ENCODE results near the gene COL23A1. TPM values are rescaled to one million over a fixed set of nuclear protein-coding genes. Genes with fewer than 3 reads are reported as not detected.
"Not testable (repeated sequence)": the region's sequence is repeated elsewhere in the genome, so short reads cannot be mapped to it uniquely, and the experiment has no call there.

The COL23A1 gene
- total RNA-seq, 1 experiment from 2014 or later, result 18.0 TPM

DNA sequence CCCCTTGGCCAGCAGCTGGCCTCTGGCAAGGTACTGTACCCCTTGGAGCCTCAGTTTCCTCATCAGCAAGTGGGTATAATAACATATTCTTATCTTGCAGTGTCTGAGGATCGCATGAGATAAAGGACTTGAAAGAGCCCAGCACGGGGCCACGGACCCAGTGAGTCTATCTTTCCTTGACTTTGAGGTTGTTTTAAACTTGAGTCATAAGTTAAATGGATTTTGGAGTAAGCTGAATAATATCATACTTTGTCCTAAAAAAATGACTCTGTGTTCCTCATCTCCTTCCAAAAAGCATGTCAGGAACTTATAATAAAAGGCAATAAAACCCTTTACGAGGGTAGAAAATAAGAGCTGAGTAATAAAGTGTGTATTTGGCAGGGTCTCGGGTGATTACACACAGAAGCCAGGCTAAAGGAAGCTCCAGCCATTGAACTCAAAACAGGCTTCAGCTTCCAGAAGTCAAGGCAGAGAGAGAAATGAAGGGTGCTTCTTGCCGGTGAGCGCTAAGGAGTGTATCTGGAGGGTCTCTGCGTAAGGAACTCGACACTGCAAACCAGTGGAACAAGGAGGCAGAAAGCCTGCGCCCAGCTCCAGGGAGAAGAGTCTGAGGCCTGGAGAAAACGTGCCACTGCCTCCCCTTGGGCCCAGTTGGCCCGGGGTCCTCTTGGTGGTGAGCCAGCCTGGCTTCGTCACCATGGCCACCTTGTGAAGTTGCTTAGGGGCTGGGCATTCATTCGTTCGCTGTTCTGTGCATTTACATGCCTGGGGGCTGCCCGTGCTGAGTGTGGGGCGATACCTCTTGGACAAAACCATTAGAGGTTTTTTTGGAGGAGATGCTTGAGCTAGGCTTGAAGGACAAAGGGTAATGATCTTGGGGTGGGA is 285.2 kb downstream of the COL23A1 start:
- Histone ChIP-seq H3K27me3 (ENCODE audit: control insufficient read depth, insufficient read depth, low read length) (no peaks in the 10 kb centered on the region), H3K4me3 (ENCODE audit: insufficient read depth, low read depth, low read length) (no peak overlapping the region), H3K36me3 (replicated peaks; ENCODE audit: control insufficient read depth, insufficient read depth, low read length) (no peaks in the 10 kb centered on the region)
- no peak for DNase-seq

DNA sequence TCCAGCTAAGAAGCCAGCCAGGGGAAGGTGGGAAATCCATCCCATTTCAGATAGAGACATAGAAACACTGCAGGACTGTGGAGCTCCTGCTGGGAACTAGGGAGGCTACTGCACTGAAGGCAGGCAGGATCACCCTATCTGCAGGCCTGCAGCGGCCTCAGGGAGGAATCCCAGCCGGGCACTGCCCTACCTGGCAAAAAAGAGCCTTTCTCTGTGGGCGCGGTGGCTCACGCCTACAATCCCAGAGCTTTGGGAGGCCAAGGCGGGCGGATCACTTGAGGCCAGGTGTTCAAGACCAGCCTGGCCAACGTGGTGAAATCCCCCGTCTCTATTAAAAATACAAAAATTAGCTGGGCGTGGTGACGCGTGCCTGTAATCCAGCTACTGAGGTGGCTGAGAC is 286.2 kb downstream of the COL23A1 start:
- Histone ChIP-seq H3K4me3 (ENCODE audit: insufficient read depth, low read depth, low read length) (no peak overlapping the region), H3K36me3 (replicated peaks; ENCODE audit: control insufficient read depth, insufficient read depth, low read length) (no peaks in the 10 kb centered on the region), H3K27me3 (ENCODE audit: control insufficient read depth, insufficient read depth, low read length) (no peaks in the 10 kb centered on the region)
- DNase-seq, result no peak

DNA sequence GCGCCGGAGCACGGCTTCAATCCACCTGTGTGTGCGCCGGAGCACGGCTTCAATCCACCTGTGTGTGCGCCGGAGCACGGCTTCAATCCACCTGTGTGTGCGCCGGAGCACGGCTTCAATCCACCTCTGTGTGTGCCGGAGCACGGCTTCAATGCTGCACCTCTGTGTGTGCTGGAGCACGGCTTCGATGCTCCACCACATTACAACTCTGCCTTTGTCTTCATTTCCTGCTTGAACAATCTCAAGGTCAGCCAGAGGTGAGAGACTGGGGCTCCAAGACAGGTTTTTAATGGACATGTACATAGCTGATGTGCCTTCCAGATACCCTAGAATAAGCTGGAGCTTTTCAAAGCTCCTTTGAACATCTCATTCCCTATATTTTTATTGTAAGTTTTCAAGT is 287.9 kb downstream of the COL23A1 start:
- DNase-seq; H3K27me3 ChIP-seq (ENCODE audit: control insufficient read depth, insufficient read depth, low read length); H3K4me3 ChIP-seq (ENCODE audit: insufficient read depth, low read depth, low read length); H3K36me3 ChIP-seq (replicated peaks; ENCODE audit: control insufficient read depth, insufficient read depth, low read length): not testable (repeated sequence)

DNA sequence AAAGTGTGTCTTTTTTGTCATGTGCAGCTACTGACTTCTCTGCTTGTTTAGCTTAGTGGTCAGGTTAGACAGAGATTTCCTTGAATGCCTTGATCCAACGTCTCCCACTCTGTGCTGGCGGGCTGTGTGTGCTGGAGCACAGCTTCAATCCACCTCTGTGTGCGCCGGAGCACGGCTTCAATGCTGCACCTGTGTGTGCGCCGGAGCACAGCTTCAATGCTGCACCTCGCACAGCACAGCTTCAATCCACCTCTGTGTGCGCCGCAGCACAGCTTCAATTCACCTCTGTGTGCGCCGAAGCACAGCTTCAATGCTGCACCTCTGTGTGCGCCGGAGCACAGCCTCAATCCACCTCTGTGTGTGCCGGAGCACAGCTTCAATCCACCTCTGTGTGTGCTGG is 288.6 kb downstream of the COL23A1 start:
- no peak for DNase-seq
- H3K27me3 ChIP-seq (ENCODE audit: control insufficient read depth, insufficient read depth, low read length), result no peaks in the 10 kb centered on the region
- H3K36me3 ChIP-seq (replicated peaks; ENCODE audit: control insufficient read depth, insufficient read depth, low read length), result no peaks in the 10 kb centered on the region
- H3K4me3 ChIP-seq (ENCODE audit: insufficient read depth, low read depth, low read length), result no peak overlapping the region

DNA sequence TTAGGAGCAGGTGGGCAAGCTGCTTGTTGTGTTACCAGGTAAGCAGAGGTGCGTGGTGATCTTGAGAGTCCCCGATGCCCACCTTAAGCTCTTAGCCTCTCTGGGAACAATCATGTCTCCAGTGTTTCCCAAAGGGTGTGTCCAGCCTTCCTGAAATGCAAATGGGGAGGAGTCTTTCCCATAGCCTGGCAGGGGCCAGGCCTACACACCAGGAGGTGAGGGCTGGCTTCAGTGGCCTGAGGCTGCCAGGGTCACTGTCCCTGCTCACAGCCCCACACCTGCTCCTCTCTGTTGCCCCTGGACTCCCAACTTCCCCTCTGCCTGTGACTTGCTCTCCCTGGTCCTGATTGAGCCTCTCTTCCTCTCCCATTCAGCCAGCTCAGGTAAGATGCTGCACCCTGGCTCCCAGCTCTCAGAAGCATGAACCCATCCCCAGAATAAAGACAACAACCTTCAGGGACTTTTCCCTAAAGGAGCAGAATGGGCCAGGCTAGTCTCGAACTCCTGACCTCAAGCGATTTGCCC is 291.8 kb downstream of the COL23A1 start:
- DNase-seq, result no peak
- no peak overlapping the region for H3K4me3 ChIP-seq (ENCODE audit: insufficient read depth, low read depth, low read length)
- H3K36me3 ChIP-seq (replicated peaks; ENCODE audit: control insufficient read depth, insufficient read depth, low read length), result no peaks in the 10 kb centered on the region
- no peaks in the 10 kb centered on the region for H3K27me3 ChIP-seq (ENCODE audit: control insufficient read depth, insufficient read depth, low read length)

DNA sequence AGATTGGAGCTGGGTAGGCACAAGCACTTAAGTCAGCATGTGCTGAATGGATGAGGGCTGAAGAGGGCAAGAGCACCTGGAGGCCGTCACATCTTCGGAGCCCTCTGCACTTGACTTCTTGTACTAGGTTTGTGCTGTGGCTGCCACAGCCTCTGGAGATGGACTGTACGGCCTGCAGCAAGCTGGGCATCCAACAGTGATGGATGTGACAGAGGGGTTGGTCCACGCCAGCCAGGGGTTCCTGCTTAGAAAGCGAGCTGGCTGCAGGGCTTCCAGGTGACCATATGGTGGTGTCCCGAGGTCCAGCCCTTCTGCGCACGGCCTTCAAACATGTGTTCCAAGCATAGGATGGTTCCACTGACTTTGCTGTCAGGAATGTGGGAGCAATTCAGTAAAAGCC is 292.4 kb downstream of the COL23A1 start:
- no peak for DNase-seq
- Histone ChIP-seq H3K36me3 (replicated peaks; ENCODE audit: control insufficient read depth, insufficient read depth, low read length) (no peaks in the 10 kb centered on the region), H3K27me3 (ENCODE audit: control insufficient read depth, insufficient read depth, low read length) (no peaks in the 10 kb centered on the region), H3K4me3 (ENCODE audit: insufficient read depth, low read depth, low read length) (no peak overlapping the region)

DNA sequence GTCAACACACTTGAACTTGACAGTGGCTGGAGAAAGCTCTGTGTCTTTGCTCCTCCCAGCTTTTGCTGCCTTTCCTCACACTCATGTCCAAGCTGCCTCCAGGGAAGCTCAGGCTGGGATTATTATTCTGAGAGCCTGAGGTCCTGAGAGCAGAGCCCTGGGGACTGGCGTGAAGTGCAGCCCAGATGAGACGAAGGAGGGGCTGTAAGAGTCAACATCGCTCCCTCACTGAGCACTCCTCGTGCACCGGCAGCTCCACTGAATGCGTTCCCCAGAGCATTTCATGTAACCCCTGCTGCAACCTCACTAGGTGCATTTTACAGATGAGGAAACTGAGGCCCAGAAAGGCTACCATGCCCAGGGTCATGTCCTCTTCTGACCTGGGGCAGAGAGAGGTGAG is 294.1 kb downstream of the COL23A1 start:
- no peaks in the 10 kb centered on the region for H3K27me3 ChIP-seq (ENCODE audit: control insufficient read depth, insufficient read depth, low read length)
- DNase-seq, result no peak
- H3K36me3 ChIP-seq (replicated peaks; ENCODE audit: control insufficient read depth, insufficient read depth, low read length), result no peaks in the 10 kb centered on the region
- no peak overlapping the region for H3K4me3 ChIP-seq (ENCODE audit: insufficient read depth, low read depth, low read length)

DNA sequence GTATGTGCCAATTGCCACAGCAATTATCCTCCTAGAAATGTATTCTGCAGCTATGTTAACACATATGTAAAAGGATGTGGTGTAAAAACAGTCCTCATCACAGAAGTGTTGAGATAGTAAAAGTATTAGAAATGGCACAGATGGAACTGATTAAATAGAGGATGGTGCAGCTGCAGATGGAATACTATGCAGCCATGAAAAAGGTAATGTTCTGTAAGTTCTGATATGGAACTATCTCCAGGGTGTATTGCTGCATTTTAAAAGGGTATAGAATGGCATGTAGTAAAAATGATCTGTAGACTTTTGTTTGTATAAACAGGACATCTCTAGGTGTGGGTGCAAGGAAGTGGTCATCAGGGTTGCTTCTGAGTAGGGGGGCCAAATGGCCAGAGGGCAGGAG is 294.6 kb downstream of the COL23A1 start:
- Histone ChIP-seq H3K4me3 (ENCODE audit: insufficient read depth, low read depth, low read length) (no peak overlapping the region), H3K27me3 (ENCODE audit: control insufficient read depth, insufficient read depth, low read length) (no peaks in the 10 kb centered on the region), H3K36me3 (replicated peaks; ENCODE audit: control insufficient read depth, insufficient read depth, low read length) (no peaks in the 10 kb centered on the region)
- DNase-seq, result no peak

DNA sequence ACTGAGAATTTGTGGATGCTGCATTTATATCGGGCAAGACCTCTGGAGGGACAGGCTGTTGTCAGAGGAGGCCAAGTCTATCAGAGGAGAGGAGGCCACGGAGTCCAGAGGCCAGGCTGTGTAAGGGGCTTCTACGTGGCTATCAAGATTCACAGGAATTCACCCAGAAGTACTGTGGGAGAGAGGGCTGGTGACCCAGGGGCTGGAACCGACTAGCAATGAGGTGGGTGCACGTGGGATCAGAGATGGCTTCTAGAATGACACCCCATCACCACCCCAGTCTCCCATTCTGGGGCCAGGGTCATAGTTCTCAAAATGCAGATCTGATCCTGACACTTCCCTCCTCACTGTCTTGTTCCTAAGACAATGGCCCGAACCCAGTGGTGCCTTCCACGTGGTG is 296.4 kb downstream of the COL23A1 start:
- Histone ChIP-seq H3K27me3 (ENCODE audit: control insufficient read depth, insufficient read depth, low read length) (no peaks in the 10 kb centered on the region), H3K36me3 (replicated peaks; ENCODE audit: control insufficient read depth, insufficient read depth, low read length) (no peaks in the 10 kb centered on the region), H3K4me3 (ENCODE audit: insufficient read depth, low read depth, low read length) (no peak overlapping the region)
- no peak for DNase-seq

DNA sequence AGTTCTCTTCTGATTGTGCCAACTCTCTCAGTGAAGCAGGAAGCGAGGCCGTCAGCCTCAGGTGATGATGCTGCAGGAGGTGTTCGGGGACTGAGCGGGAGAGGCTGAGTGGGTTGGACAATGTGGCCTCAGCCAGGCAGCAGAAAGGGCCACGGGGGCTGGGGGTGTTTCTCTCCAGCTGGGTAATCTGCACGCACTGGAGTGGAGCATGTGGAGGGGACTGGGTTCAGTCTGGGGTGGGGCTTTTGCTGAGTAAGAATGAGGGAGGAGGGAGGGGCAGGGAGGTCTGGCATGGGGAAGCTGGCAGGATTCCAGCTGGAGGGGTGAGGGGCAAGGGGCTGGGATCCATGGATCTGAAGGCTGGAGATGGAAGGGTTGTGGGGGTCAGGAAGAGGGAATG is 296.8 kb downstream of the COL23A1 start:
- no peak for DNase-seq
- Histone ChIP-seq H3K27me3 (ENCODE audit: control insufficient read depth, insufficient read depth, low read length) (no peaks in the 10 kb centered on the region), H3K4me3 (ENCODE audit: insufficient read depth, low read depth, low read length) (no peak overlapping the region), H3K36me3 (replicated peaks; ENCODE audit: control insufficient read depth, insufficient read depth, low read length) (no peaks in the 10 kb centered on the region)

DNA sequence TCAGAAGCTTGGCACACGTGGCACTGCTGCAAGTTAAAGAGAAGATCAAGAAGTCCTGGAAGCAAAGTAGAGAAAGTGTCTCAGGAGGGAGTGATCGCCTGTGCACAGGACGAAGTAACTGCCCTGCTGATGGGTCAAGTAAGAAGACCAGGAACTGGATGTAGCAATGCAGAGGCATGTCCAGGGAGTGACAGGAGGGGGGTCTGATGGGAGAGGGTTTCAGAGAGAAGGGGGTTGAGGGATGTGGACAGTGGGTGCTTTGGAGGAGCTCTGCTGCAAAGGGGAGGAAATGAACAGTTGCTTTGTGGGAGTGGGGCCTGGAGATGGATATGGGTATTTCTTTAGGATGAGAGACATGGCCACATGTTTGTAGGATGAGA is 297.4 kb downstream of the COL23A1 start:
- Histone ChIP-seq H3K36me3 (replicated peaks; ENCODE audit: control insufficient read depth, insufficient read depth, low read length) (no peaks in the 10 kb centered on the region), H3K27me3 (ENCODE audit: control insufficient read depth, insufficient read depth, low read length) (no peaks in the 10 kb centered on the region), H3K4me3 (ENCODE audit: insufficient read depth, low read depth, low read length) (no peak overlapping the region)
- no peak for DNase-seq

DNA sequence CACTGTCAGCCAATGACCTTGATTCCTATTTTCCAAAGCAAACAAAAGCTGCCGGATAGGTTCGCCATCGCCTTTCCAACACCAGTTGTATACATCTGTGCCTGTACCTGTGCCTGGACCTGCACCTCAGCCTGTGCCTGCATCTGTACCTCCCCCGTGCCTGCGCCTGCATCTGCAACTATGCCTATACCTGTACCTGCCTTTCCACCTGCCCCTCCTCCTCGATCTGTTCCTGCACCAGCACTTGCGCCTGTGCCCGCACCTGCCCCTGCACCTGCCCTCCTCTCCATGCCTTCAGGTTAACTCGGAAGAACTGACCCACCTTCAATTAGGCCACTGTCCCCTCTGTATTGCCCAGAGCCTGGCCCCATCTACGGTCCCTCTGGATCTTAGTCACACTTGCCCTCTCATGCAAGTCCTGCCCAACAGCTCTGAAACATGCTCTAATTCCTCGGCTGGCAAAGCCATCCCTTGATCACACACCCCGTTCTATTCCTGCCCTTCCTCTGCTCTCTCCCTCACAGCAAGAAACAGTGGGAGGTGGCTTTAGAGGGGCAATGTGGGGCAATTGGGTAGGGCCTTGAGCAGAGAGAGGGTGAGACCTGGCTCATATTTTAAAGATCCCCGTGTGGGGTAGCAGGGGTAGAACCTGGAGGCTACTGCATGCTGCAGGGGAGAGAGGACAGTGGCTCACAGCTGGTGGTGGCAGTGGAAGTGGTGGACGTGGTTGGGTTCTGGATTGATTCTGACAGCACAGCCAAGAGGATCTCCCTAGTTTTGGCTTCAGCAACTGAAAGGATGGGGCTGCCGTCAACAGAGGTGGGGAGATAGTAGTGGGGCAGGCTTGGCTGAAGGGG is 298.0 kb downstream of the COL23A1 start:
- no peaks in the 10 kb centered on the region for H3K36me3 ChIP-seq (replicated peaks; ENCODE audit: control insufficient read depth, insufficient read depth, low read length)
- no peak for DNase-seq
- H3K4me3 ChIP-seq (ENCODE audit: insufficient read depth, low read depth, low read length), result no peak overlapping the region
- no peaks in the 10 kb centered on the region for H3K27me3 ChIP-seq (ENCODE audit: control insufficient read depth, insufficient read depth, low read length)

DNA sequence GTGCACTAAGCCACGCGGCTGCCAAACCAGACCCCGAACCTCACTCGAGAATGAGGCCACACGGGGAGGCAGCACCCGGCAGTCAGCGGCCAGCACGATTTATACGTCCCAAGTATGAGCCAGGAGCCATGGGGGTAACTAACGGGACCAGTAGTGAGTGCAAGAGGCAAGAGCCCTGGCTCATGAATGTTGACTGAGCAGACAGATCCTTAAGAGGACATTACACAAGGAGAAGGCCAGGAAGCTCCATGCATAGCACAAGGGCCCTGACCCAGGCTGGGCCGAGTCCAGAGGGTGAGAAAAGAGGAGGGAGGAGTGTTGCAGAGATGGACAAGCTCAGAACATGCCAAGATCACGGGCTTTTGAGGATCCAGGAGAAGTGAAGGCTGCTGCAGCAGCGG is 299.0 kb downstream of the COL23A1 start:
- Histone ChIP-seq H3K36me3 (replicated peaks; ENCODE audit: control insufficient read depth, insufficient read depth, low read length) (no peaks in the 10 kb centered on the region), H3K4me3 (ENCODE audit: insufficient read depth, low read depth, low read length) (no peak overlapping the region), H3K27me3 (ENCODE audit: control insufficient read depth, insufficient read depth, low read length) (no peaks in the 10 kb centered on the region)
- DNase-seq, result no peak

DNA sequence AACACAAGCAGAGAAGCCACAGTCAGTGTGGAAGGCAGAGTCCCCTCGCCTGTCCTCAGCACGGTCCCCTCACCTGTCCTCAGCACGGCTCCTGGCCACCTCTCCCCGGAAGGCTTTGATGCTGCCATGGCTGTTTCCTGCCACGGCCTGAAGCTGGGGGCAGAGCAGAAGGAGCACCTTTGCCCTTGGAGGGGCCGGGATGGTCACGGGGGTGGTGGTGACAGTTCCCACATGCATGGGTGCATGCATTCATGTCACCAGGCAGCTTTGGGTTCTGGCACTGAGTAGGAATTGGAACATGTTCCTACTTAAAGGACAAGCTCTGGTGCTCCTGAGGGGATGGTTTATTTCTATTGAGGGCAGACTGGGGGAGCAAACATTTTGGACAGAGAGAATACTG is 299.8 kb downstream of the COL23A1 start:
- Histone ChIP-seq H3K27me3 (ENCODE audit: control insufficient read depth, insufficient read depth, low read length) (no peaks in the 10 kb centered on the region), H3K36me3 (replicated peaks; ENCODE audit: control insufficient read depth, insufficient read depth, low read length) (no peaks in the 10 kb centered on the region), H3K4me3 (ENCODE audit: insufficient read depth, low read depth, low read length) (no peak overlapping the region)
- no peak for DNase-seq

DNA sequence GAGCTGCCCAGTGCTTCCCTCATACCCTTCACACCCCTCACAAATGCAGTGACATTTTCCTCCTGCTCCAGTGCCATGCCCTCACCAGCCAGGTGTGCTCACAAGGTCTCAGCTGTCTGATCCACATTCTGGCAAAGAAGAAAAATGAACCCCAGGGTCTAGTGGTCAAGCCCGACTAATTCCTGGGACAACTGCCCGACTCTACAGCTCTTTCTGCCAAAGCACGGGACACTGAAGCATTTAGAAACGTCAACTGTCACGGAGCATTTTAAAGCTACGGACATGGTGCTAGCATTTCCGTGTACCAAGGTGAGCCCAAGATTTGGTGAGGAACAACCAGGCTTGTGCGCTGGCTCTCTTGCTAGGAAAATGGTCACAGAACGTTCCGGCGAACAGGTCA is 300.8 kb downstream of the COL23A1 start:
- no peak overlapping the region for H3K4me3 ChIP-seq (ENCODE audit: insufficient read depth, low read depth, low read length)
- H3K27me3 ChIP-seq (ENCODE audit: control insufficient read depth, insufficient read depth, low read length), result no peaks in the 10 kb centered on the region
- H3K36me3 ChIP-seq (replicated peaks; ENCODE audit: control insufficient read depth, insufficient read depth, low read length), result no peaks in the 10 kb centered on the region
- DNase-seq, result no peak
